ENCODE data around the gene KCNMB2. TPM values are rescaled to one million over a fixed set of nuclear protein-coding genes. Genes with fewer than 3 reads are reported as not detected.

KCNMB2 gene
- total RNA-seq, 2 donors from 2014 or later: 0.42 to 0.72 TPM

GRCh38 chr3:178690571-178690970 lies 154.3 kb downstream of the KCNMB2 start:
- no peak for TF ChIP-seq CTCF (IDR thresholded peaks at IDR 0.05)
- intact Hi-C loops (cut with DNase I): no loop called here
- H3K9ac ChIP-seq (ENCODE audit: low read depth in 2 of 2, low read length in 2 of 2): no peak overlapping the region
- no peaks in the 10 kb centered on the region for H3K36me3 ChIP-seq
- H3K27ac ChIP-seq: no peak overlapping the region
- H3K27me3 ChIP-seq: no peaks in the 10 kb centered on the region
- no peak for DNase-seq
- no peak overlapping the region for H3K4me3 ChIP-seq
- H3K9me3 ChIP-seq: no peaks in the 10 kb centered on the region
- no peaks in the 10 kb centered on the region for H3K4me1 ChIP-seq

DNA sequence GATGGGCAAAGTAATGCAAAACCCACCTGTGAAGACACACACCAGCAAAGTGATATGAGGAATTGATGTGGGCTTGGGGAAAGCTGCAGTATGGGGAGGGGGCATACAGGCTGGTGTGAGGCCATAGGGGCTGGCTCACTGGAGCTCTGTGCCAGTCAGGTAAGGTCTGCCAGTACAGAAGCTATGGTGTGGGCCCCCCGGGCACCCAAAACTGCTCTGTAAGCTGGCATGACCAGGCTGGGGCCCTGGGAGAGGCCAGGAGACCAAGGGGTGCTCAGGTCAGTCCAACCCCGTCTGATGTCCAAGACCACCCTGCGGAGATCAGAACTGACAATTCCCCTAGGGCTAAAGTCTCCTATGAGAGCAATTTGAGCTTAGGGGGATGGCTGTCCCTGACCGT lies 163.1 kb downstream of the KCNMB2 start:
- H3K36me3 ChIP-seq: no peaks in the 10 kb centered on the region
- TF ChIP-seq CTCF (IDR thresholded peaks at IDR 0.05): no peak
- H3K9me3 ChIP-seq: no peaks in the 10 kb centered on the region
- H3K27ac ChIP-seq: no peak overlapping the region
- no peaks in the 10 kb centered on the region for H3K27me3 ChIP-seq
- H3K4me1 ChIP-seq: no peaks in the 10 kb centered on the region
- intact Hi-C loops (cut with DNase I): no loop called here
- H3K4me3 ChIP-seq: no peak overlapping the region
- H3K9ac ChIP-seq (ENCODE audit: low read depth in 2 of 2, low read length in 2 of 2): no peak overlapping the region
- DNase-seq: no peak

- TF ChIP-seq CTCF (IDR thresholded peaks at IDR 0.05): no peak
- H3K4me1 ChIP-seq: no peaks in the 10 kb centered on the region
- no peak overlapping the region for H3K9ac ChIP-seq (ENCODE audit: low read depth in 2 of 2, low read length in 2 of 2)
- H3K36me3 ChIP-seq: no peaks in the 10 kb centered on the region
- no peak overlapping the region for H3K4me3 ChIP-seq
- no peaks in the 10 kb centered on the region for H3K27me3 ChIP-seq
- no peak overlapping the region for H3K27ac ChIP-seq
- DNase-seq: no peak
- intact Hi-C loops (cut with DNase I): no loop called here
- H3K9me3 ChIP-seq: no peaks in the 10 kb centered on the region
Measured at GRCh38 chr3:178699810-178700209, 163.6 kb downstream of the KCNMB2 start.

GRCh38 chr3:178703268-178703975 lies 167.2 kb downstream of the KCNMB2 start:
- no peak for TF ChIP-seq CTCF (IDR thresholded peaks at IDR 0.05)
- Histone ChIP-seq H3K9me3 (no peaks in the 10 kb centered on the region), H3K27ac (no peak overlapping the region), H3K27me3 (no peaks in the 10 kb centered on the region), H3K4me3 (no peak overlapping the region), H3K4me1 (no peaks in the 10 kb centered on the region), H3K36me3 (no peaks in the 10 kb centered on the region), H3K9ac (ENCODE audit: low read depth in 2 of 2, low read length in 2 of 2) (no peak overlapping the region)
- intact Hi-C loops (cut with DNase I): no loop called here
- no peak for DNase-seq

GRCh38 chr3:178705925-178706324 lies 169.7 kb downstream of the KCNMB2 start:
- Histone ChIP-seq H3K36me3 (no peaks in the 10 kb centered on the region), H3K27me3 (no peaks in the 10 kb centered on the region), H3K27ac (no peak overlapping the region), H3K4me3 (no peak overlapping the region), H3K4me1 (no peaks in the 10 kb centered on the region), H3K9me3 (no peaks in the 10 kb centered on the region), H3K9ac (ENCODE audit: low read depth in 2 of 2, low read length in 2 of 2) (no peak overlapping the region)
- TF ChIP-seq CTCF (IDR thresholded peaks at IDR 0.05): no peak
- intact Hi-C loops (cut with DNase I): no loop called here
- no peak for DNase-seq

Data from colonic mucosa (tissue), 4 donors.